Kidney tubule cell (primary cell): Measurements from ENCODE around the gene RPS6KA2.
"Not testable (repeated sequence)": the region's sequence is repeated elsewhere in the genome, so short reads cannot be mapped to it uniquely, and the experiment has no call there.

ENCODE experiments used
- DNase-seq: peaks from one replicate; pipeline ENCODE4 v3.0.0-alpha.2; 2018; ENCODE audit warnings: low spot score

RPS6KA2 gene

GRCh38 chr6:166529586-166529985 is 97.5 kb downstream of the RPS6KA2 start:
- no peak for DNase-seq

- DNase-seq, result not testable (repeated sequence)
Observed at GRCh38 chr6:166529058-166529457, 98.0 kb downstream of the RPS6KA2 start.

GRCh38 chr6:166527849-166528248 is 99.2 kb downstream of the RPS6KA2 start:
- no peak for DNase-seq

GRCh38 chr6:166526937-166527336 is 100.1 kb downstream of the RPS6KA2 start:
- DNase-seq, result no peak

GRCh38 chr6:166525567-166525966 is 101.5 kb downstream of the RPS6KA2 start:
- no peak for DNase-seq

- peak; percentile 10 for DNase-seq
Observed at GRCh38 chr6:166523782-166524559, 103.1 kb downstream of the RPS6KA2 start.

GRCh38 chr6:166520905-166521834 is 105.9 kb downstream of the RPS6KA2 start:
- no peak for DNase-seq

- peak; percentile 27 for DNase-seq
Observed at GRCh38 chr6:166516251-166516884, 110.7 kb downstream of the RPS6KA2 start.

GRCh38 chr6:166515072-166515810 is 111.8 kb downstream of the RPS6KA2 start:
- DNase-seq, result peak; percentile 90

GRCh38 chr6:166514196-166514595 is 112.9 kb downstream of the RPS6KA2 start:
- peak; percentile 29 for DNase-seq

- DNase-seq, result no peak
Observed at GRCh38 chr6:166512567-166512966, 114.5 kb downstream of the RPS6KA2 start.

- no peak for DNase-seq
Observed at GRCh38 chr6:166511316-166511715, 115.7 kb downstream of the RPS6KA2 start.

GRCh38 chr6:166509193-166509592 is 117.9 kb downstream of the RPS6KA2 start:
- DNase-seq, result no peak

- DNase-seq, result no peak
Observed at GRCh38 chr6:166508726-166509125, 118.3 kb downstream of the RPS6KA2 start.

- no peak for DNase-seq
Observed at GRCh38 chr6:166507809-166508564, 119.1 kb downstream of the RPS6KA2 start.

- no peak for DNase-seq
Observed at GRCh38 chr6:166507380-166507779, 119.7 kb downstream of the RPS6KA2 start.

GRCh38 chr6:166505133-166505905 is 121.7 kb downstream of the RPS6KA2 start:
- DNase-seq, result no peak

GRCh38 chr6:166504100-166504499 is 123.0 kb downstream of the RPS6KA2 start:
- DNase-seq, result no peak

- no peak for DNase-seq
Observed at GRCh38 chr6:166503167-166503744, 123.8 kb downstream of the RPS6KA2 start.

GRCh38 chr6:166502453-166502852 is 124.6 kb downstream of the RPS6KA2 start:
- no peak for DNase-seq
